Duodenal mucosa (tissue), 2 donors: ENCODE data around the gene KIAA0040.

Experiments
- H3K27ac ChIP-seq: one replicate; pipeline ENCODE4 v1.7.0; 2013; ENCODE audit warnings: low read depth, low read length
- H3K27me3 ChIP-seq, 2 donors: one replicate each; pipeline ENCODE4 v1.7.0; 2013; ENCODE audit warnings: low read length in 2 of 2, control low read depth in 1 of 2; ENCODE audit not compliant: insufficient read depth in 2 of 2, control insufficient read depth in 1 of 2
- H3K36me3 ChIP-seq, 2 donors: one replicate each; pipeline ENCODE4 v1.7.0; 2013; ENCODE audit warnings: low read length in 2 of 2, control low read depth in 1 of 2; ENCODE audit not compliant: insufficient read depth in 2 of 2, control insufficient read depth in 1 of 2
- H3K4me1 ChIP-seq, 2 donors: one replicate each; pipeline ENCODE4 v1.7.0; 2013; ENCODE audit warnings: low read length in 2 of 2, control low read depth in 1 of 2; ENCODE audit not compliant: insufficient read depth in 2 of 2, control insufficient read depth in 1 of 2
- H3K4me3 ChIP-seq, 2 donors: one replicate each; pipeline ENCODE4 v1.7.0; 2013; ENCODE audit warnings: low read length in 2 of 2, low read depth in 1 of 2
- H3K9ac ChIP-seq, 2 donors: one replicate each; pipeline ENCODE4 v1.7.0; 2013; ENCODE audit warnings: low read length in 2 of 2, low read depth in 1 of 2
- H3K9me3 ChIP-seq, 2 donors: one replicate each; pipeline ENCODE4 v1.7.0; 2013; ENCODE audit warnings: low read length in 2 of 2, control low read depth in 1 of 2; ENCODE audit not compliant: control insufficient read depth in 1 of 2

Gene KIAA0040

DNA sequence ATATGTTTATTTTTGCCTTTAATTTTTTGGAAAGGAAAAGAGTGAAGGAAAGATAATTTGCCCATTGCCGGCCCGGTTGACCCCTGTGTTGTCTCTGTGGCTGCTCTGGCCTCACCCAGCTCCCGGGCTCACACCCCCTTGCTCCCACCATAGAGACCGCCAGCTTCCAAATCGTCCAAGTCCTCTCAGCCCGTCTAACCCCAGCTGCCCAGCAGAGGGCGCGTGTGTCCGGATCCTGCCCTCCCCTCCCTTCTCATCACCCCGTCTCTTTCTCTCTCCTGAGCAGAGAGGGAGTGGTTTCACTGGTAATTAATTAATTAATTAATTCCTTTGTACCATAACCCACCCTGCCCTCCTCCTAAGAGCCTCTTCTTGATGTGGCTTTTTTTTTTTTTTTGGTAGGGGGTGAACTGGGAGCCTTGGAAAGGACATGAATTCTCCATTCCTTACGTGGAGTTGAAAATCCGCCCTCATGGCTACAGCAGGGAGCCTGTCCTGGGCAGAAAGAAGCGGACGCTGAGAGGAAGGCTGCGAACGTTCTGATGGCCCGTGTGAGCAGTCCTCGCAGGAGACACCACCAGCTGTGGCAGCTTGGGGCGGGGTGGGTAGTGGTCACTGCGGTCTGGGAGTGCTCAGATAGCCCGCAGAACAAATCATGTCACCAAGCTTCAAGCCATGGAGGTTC lies 45.9 kb downstream of the KIAA0040 start:
- Histone ChIP-seq H3K4me1 (no peaks in the 10 kb centered on the region), H3K27ac (no peak overlapping the region), H3K4me3 (no peak overlapping the region), H3K9ac (no peak overlapping the region), H3K27me3 (peaks cover 0 to 5% of the 10 kb centered on the region in 2 donors), H3K9me3 (no peaks in the 10 kb centered on the region), H3K36me3 (no peaks in the 10 kb centered on the region)

DNA sequence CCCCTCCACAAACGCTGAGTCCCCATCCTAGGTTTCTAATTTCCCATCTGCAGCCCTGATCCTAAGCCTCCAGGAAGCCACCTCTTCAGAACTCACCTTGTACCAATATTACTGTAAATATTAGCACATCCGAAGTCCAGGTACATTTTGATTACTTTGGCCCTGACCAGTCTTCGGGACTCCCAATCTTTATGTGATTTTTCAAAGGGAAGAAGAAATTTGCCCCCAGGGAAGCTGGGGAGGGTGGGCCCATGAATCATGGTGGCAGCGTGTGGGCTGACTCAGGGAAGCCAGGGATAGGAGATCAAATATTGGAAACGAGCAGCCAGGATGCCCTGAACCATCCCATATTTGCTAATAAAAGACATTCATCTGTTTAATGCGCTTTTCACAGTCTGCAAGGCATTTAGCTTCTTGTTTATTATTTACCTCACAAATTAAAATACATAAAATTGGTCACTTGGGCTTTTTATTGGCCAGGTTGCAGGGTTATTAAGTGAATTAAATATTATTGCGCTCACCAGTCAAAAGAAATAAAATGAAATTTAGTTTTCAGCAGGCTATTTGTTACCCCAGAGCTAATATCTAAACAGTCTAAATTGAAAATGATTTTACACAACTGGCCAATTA lies 46.6 kb downstream of the KIAA0040 start:
- Histone ChIP-seq H3K4me1 (no peaks in the 10 kb centered on the region), H3K9me3 (no peaks in the 10 kb centered on the region), H3K9ac (no peak overlapping the region), H3K27ac (no peak overlapping the region), H3K4me3 (no peak overlapping the region), H3K27me3 (peaks cover 0 to 5% of the 10 kb centered on the region in 2 donors), H3K36me3 (no peaks in the 10 kb centered on the region)

- H3K4me1 ChIP-seq = no peaks in the 10 kb centered on the region
- H3K4me3 ChIP-seq = no peak overlapping the region
- no peaks in the 10 kb centered on the region for H3K36me3 ChIP-seq
- H3K27ac ChIP-seq = no peak overlapping the region
- H3K27me3 ChIP-seq = peaks cover 0 to 3% of the 10 kb centered on the region in 2 donors
- H3K9me3 ChIP-seq = no peaks in the 10 kb centered on the region
- H3K9ac ChIP-seq = no peak overlapping the region
Observed at GRCh38 chr1:175138579-175138978, 54.0 kb downstream of the KIAA0040 start.

- Histone ChIP-seq H3K27me3 (peaks cover 0 to 3% of the 10 kb centered on the region in 2 donors), H3K4me1 (no peaks in the 10 kb centered on the region), H3K27ac (no peak overlapping the region), H3K9me3 (no peaks in the 10 kb centered on the region), H3K4me3 (no peak overlapping the region), H3K9ac (no peak overlapping the region), H3K36me3 (no peaks in the 10 kb centered on the region)
Observed at GRCh38 chr1:175137369-175137768, 55.2 kb downstream of the KIAA0040 start.

DNA sequence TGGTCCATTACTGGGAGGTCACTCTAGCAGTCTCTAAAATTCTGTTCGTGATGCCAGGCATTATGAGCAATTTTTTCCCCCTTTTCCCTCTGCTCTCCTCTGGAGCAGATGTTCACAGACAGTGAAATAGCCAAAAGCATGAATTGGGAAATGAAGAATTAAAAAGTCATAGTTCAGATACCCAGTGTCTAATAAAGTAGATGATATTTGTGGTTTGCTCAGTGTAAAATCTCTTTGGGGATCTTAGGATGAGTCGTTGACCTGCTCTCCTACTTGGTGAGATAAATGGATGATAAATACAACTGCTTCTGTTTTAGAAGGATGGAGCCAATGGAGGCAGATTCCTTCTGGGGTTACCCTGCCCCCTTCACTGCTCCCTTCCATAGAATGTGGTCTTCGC lies 56.3 kb downstream of the KIAA0040 start:
- Histone ChIP-seq H3K27me3 (peaks cover 0 to 3% of the 10 kb centered on the region in 2 donors), H3K27ac (no peak overlapping the region), H3K9ac (no peak overlapping the region), H3K4me3 (no peak overlapping the region), H3K9me3 (no peaks in the 10 kb centered on the region), H3K36me3 (no peaks in the 10 kb centered on the region), H3K4me1 (no peaks in the 10 kb centered on the region)

- Histone ChIP-seq H3K9me3 (no peaks in the 10 kb centered on the region), H3K4me1 (peaks cover 9% of the 10 kb centered on the region in 2 donors), H3K27me3 (peaks cover 0 to 3% of the 10 kb centered on the region in 2 donors), H3K9ac (no peak overlapping the region), H3K36me3 (no peaks in the 10 kb centered on the region), H3K4me3 (no peak overlapping the region), H3K27ac (no peak overlapping the region)
Observed at GRCh38 chr1:175134500-175134899, 58.1 kb downstream of the KIAA0040 start.

- Histone ChIP-seq H3K36me3 (no peaks in the 10 kb centered on the region), H3K4me1 (peaks cover 9 to 10% of the 10 kb centered on the region in 2 donors), H3K4me3 (no peak overlapping the region), H3K27ac (no peak overlapping the region), H3K9me3 (no peaks in the 10 kb centered on the region), H3K27me3 (peaks cover 0 to 3% of the 10 kb centered on the region in 2 donors), H3K9ac (no peak overlapping the region)
Observed at GRCh38 chr1:175133673-175134435, 58.7 kb downstream of the KIAA0040 start.

- Histone ChIP-seq H3K36me3 (no peaks in the 10 kb centered on the region), H3K4me3 (no peak overlapping the region), H3K27ac (peak overlapping the region; percentile 2), H3K4me1 (peaks cover 10 to 19% of the 10 kb centered on the region in 2 donors), H3K9ac (no peak overlapping the region), H3K27me3 (peaks cover 0 to 3% of the 10 kb centered on the region in 2 donors), H3K9me3 (no peaks in the 10 kb centered on the region)
Observed at GRCh38 chr1:175132436-175132835, 60.1 kb downstream of the KIAA0040 start.

DNA sequence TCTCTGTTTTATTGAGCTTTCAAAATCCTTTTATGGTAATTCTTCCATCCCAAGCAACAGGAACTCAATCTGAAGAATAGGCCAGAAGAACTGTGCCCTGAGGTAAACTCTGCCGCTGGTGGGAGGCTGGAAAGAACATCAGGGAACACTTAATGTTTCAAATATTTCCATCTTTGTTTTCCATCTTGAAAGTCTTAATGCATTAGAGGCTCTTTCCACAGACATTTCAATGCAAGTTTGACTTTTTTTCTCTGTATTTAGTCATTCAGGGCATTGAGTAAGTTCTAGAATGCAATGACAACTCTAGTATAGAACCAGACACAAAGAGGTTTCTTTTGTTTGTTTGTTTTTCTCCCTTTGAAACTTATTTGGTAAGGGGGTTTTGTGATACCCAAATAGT lies 61.5 kb downstream of the KIAA0040 start:
- peaks cover 0 to 3% of the 10 kb centered on the region in 2 donors for H3K27me3 ChIP-seq
- no peak overlapping the region for H3K27ac ChIP-seq
- no peak overlapping the region for H3K9ac ChIP-seq
- no peaks in the 10 kb centered on the region for H3K9me3 ChIP-seq
- no peaks in the 10 kb centered on the region for H3K36me3 ChIP-seq
- no peak overlapping the region for H3K4me3 ChIP-seq
- peaks cover 10 to 19% of the 10 kb centered on the region in 2 donors for H3K4me1 ChIP-seq

DNA sequence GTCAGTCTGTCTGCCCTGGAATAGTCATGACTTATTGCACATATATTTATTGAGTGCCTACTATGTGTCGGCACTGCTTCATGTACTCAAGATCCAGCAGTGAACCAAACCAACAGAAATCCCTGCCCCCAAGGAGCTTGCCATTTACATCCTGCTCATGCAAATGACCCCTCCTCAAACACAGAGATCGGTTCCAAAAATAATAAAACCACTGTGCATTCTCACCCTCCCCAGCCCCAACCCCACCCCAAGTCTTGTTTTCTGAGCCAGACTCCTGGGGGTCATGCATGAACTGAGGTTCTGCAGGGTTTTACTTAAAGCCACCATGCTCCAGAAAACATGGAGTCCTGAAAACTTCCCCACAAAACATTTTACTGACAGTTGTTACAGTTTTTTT lies 61.9 kb downstream of the KIAA0040 start:
- Histone ChIP-seq H3K9me3 (no peaks in the 10 kb centered on the region), H3K27ac (peak overlapping the region; percentile 33), H3K4me1 (peaks cover 10 to 19% of the 10 kb centered on the region in 2 donors), H3K4me3 (no peak overlapping the region), H3K27me3 (no peaks in the 10 kb centered on the region), H3K9ac (no peak overlapping the region), H3K36me3 (no peaks in the 10 kb centered on the region)
